ENCODE measurements around the gene STXBP3. TPM values are rescaled to one million over a fixed set of nuclear protein-coding genes. Genes with fewer than 3 reads are reported as not detected.
A peak's percentile ranks its signal among the peaks of the same experiment; 100 is the strongest.

Gene STXBP3
- total and polyA plus RNA-seq, 9 of the 15 experiments (the other 6 are each of a cell fraction or from before 2014, with no cell fraction given), result 32.5 to 52.5 (median 39.2) TPM

- TF ChIP-seq ZBTB26 (CRISPR knock-in tag; IDR thresholded peaks at IDR 0.05) (peak; percentile 66; the same call in 1 of the 2 replicates), MLLT1 (IDR thresholded peaks at IDR 0.05) (peak; percentile 57 to 70; a peak in 2 of 4 replicates), HDAC1 (IDR thresholded peaks at IDR 0.05) (peak; percentile 30 to 44; a peak in 1 of 4 replicates), BCLAF1 (IDR thresholded peaks at IDR 0.05; ENCODE audit: borderline replicate concordance in 1 of 2, control insufficient read depth in 1 of 2, low read depth in 2 of 2, low read length in 1 of 2) (0 out of 4 replicates have a peak, but pooled peaks of 1 of the 2 experiments have one; percentile 54), TSC22D4 (tag; IDR thresholded peaks at IDR 0.05) (peak; percentile 27; the same call in 1 of the 2 replicates), ZNF398 (CRISPR knock-in tag; IDR thresholded peaks at IDR 0.05) (no peak), POLR2A (conservative IDR thresholded peaks at IDR 0.05) (peak; percentile 76), NFIC (IDR thresholded peaks at IDR 0.05) (peak; percentile 33; the same call in 1 of the 2 replicates), GATA2 (CRISPR knock-in tag; IDR thresholded peaks at IDR 0.05) (peak; percentile 24), SOX6 (IDR thresholded peaks at IDR 0.05) (no peak), SUPT5H (IDR thresholded peaks at IDR 0.05) (peak; percentile 79), ZNF197 (CRISPR knock-in tag; IDR thresholded peaks at IDR 0.05; ENCODE audit: low read depth) (no peak), HLTF (IDR thresholded peaks at IDR 0.05) (0 out of 2 replicates have a peak, but pooled peaks have one; percentile 70), CEBPZ (IDR thresholded peaks at IDR 0.05; ENCODE audit: borderline replicate concordance, low read depth, low read length) (no peak), BCOR (IDR thresholded peaks at IDR 0.05) (0 out of 2 replicates have a peak, but pooled peaks have one; percentile 13), ARID1B (IDR thresholded peaks at IDR 0.05) (0 out of 2 replicates have a peak, but pooled peaks have one; percentile 13)
Measured at GRCh38 chr1:108699375-108700332, 46.8 kb upstream of the STXBP3 start (continued).
